NCI-H2196 treated with DMSO at 0.1 percent for 48 hours (cell line): ENCODE results near the gene ZEB1.

Source experiments
- DNase-seq: peaks from one replicate; lab custom pipeline; 2025; ENCODE audit not compliant: unreplicated experiment; lab: John Stamatoyannopoulos, UW

Gene ZEB1

DNA sequence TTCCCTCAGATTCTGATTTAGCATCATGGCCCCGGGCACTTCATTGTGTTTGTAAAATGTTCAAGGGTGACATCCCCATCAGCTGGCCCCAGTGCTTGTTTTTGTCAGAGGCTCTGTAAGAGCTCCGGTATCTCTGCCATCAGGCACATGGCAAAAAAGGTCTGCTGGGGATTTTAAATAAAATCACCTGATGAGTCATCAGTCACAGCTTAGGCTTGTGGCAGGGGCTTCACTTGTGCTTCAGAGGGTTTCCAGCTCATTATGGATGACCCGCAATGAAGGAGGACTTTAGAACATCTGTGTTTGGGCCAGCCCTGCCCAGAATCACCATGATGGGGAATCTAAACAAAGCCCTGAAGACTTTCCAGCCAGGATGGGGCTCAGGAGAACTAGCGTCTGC lies 259.9 kb downstream of the ZEB1 start:
- no peak for DNase-seq
